H1 (cell line): ENCODE data around the gene STAMBP. TPM values are rescaled to one million over a fixed set of nuclear protein-coding genes. Genes with fewer than 3 reads are reported as not detected.
"Not testable (repeated sequence)": the region's sequence is repeated elsewhere in the genome, so short reads cannot be mapped to it uniquely, and the experiment has no call there.

Source experiments
- CTCF ChIA-PET: fragments of 300-600 bp; sonication (Branson Sonifier 250); formaldehyde crosslinking; loops from one replicate; lab custom pipeline; 2021; ENCODE audit not compliant: partially characterized antibody; lab: Charles Lee
- POLR2A ChIA-PET: fragments of 300-600 bp; sonication (Branson Sonifier 250); formaldehyde crosslinking; loops from one replicate; lab custom pipeline; 2021; ENCODE audit warnings: inconsistent platforms; ENCODE audit not compliant: partially characterized antibody; lab: Charles Lee
- DNase-seq, 2 experiments: peaks; one replicate each; pipeline versions ENCODE4 v3.0.0 to v3.0.0-alpha.2; 2010 to 2022; ENCODE audit warnings: low spot score in 2 of 2, low read depth in 1 of 2, mixed read lengths in 1 of 2
- FAIRE-seq: peaks from 2 replicates; lab custom pipeline; 2011; peaks lifted over from hg19 to GRCh38; lab: Jason Lieb, UNC
- H2AFZ ChIP-seq: 2 replicates; pipeline ENCODE4 v1.8.1; 2012; ENCODE audit warnings: low read length, inconsistent platforms
- H2AK5ac ChIP-seq: 2 replicates; pipeline ENCODE4 v1.6.1; 2013; ENCODE audit warnings: low read depth, low read length
- H2BK120ac ChIP-seq: replicated peaks from 2 replicates; pipeline ENCODE3; 2013; ENCODE audit warnings: low read depth, low read length, inconsistent platforms
- H2BK12ac ChIP-seq: 2 replicates; pipeline ENCODE4 v1.6.1; 2013; ENCODE audit warnings: low read depth, low read length
- H2BK15ac ChIP-seq: 2 replicates; pipeline ENCODE4 v1.6.1; 2013; ENCODE audit warnings: low read length
- H2BK20ac ChIP-seq: 2 replicates; pipeline ENCODE4 v1.6.1; 2013; ENCODE audit warnings: low read length
- H2BK5ac ChIP-seq: 2 replicates; pipeline ENCODE4 v1.6.1; 2013; ENCODE audit warnings: low read depth, low read length
- H3K14ac ChIP-seq: 2 replicates; pipeline ENCODE4 v1.6.1; 2013; ENCODE audit warnings: inconsistent platforms; ENCODE audit not compliant: insufficient read length
- H3K18ac ChIP-seq: 2 replicates; pipeline ENCODE4 v1.6.1; 2013; ENCODE audit warnings: low read length; ENCODE audit errors: extremely low read depth
- H3K23ac ChIP-seq: 2 replicates; pipeline ENCODE4 v1.6.1; 2013; ENCODE audit warnings: inconsistent platforms; ENCODE audit not compliant: insufficient read length
- H3K23me2 ChIP-seq: 2 replicates; pipeline ENCODE4 v1.6.1; 2013; ENCODE audit warnings: low read depth, low read length
- H3K27ac ChIP-seq: 2 replicates; pipeline ENCODE4 v1.6.1; 2011; ENCODE audit warnings: low read depth, low read length, inconsistent platforms
- H3K27me3 ChIP-seq, 4 experiments: replicated peaks in 1 of 4; 1 replicate in 1 of 4; 2 replicates in 3 of 4; pipeline versions ENCODE4 v1.6.1 to v1.8.1; 2011 to 2013; ENCODE audit warnings: low read length in 3 of 4, mild to moderate bottlenecking in 3 of 4, inconsistent platforms in 2 of 4, mixed read lengths in 2 of 4, moderate library complexity in 1 of 4; ENCODE audit not compliant: control insufficient read depth in 3 of 4, insufficient read depth in 3 of 4; ENCODE audit errors: extremely low read depth in 1 of 4
- H3K36me3 ChIP-seq, 4 experiments: 2 replicates each; pipeline versions ENCODE4 v1.6.1 to v1.8.1; 2011 to 2013; ENCODE audit warnings: mild to moderate bottlenecking in 4 of 4, low read length in 3 of 4, moderate library complexity in 2 of 4, control low read depth in 1 of 4, inconsistent platforms in 1 of 4; ENCODE audit not compliant: insufficient read depth in 4 of 4, control insufficient read depth in 2 of 4
- H3K4ac ChIP-seq: replicated peaks from 2 replicates; pipeline ENCODE3; 2013; ENCODE audit warnings: low read length, low read depth, mixed read lengths, inconsistent platforms; ENCODE audit not compliant: insufficient read length
- H3K4me1 ChIP-seq, 4 experiments: replicated peaks in 1 of 4; 1 replicate in 1 of 4; 2 replicates in 3 of 4; pipeline versions ENCODE4 v1.6.1 to v1.8.1; 2011 to 2013; ENCODE audit warnings: low read length in 3 of 4, inconsistent platforms in 2 of 4, mixed read lengths in 1 of 4; ENCODE audit not compliant: insufficient read depth in 4 of 4, control insufficient read depth in 3 of 4
- H3K4me2 ChIP-seq, 2 experiments: 2 replicates each; pipeline versions ENCODE4 v1.6.1 to v1.8.1; 2011 to 2013; ENCODE audit warnings: low read depth in 2 of 2, low read length in 2 of 2, control low read depth in 1 of 2, inconsistent platforms in 1 of 2, mild to moderate bottlenecking in 1 of 2; ENCODE audit not compliant: insufficient read depth in 1 of 2
- H3K4me3 ChIP-seq, 4 experiments: fragments of 200-600, 300-600 bp in 1 of 4; sonication (generic), shearing (Covaris generic), sonication (Bioruptor Twin) in 1 of 4; 2 replicates each; pipeline versions ENCODE4 v1.5.1 to v1.8.1; 2011 to 2016; ENCODE audit warnings: low read length in 4 of 4, low read depth in 3 of 4, control low read depth in 2 of 4, inconsistent platforms in 2 of 4, mild to moderate bottlenecking in 2 of 4, mixed read lengths in 1 of 4, moderate library complexity in 1 of 4; ENCODE audit not compliant: insufficient read depth in 2 of 4; ENCODE audit errors: extremely low read depth in 1 of 4
- H3K56ac ChIP-seq: replicated peaks from 2 replicates; pipeline ENCODE3; 2013; ENCODE audit warnings: low read depth, mild to moderate bottlenecking, mixed read lengths, low read length, inconsistent platforms; ENCODE audit not compliant: insufficient read length
- H3K79me1 ChIP-seq: 2 replicates; pipeline ENCODE4 v1.6.1; 2013; ENCODE audit warnings: low read depth, low read length, control low read depth
- H3K79me2 ChIP-seq, 2 experiments: 2 replicates each; pipeline versions ENCODE4 v1.6.1 to v1.8.1; 2012 to 2013; ENCODE audit warnings: low read length in 2 of 2, mild to moderate bottlenecking in 2 of 2, inconsistent platforms in 1 of 2; ENCODE audit not compliant: insufficient read depth in 2 of 2, control insufficient read depth in 1 of 2
- H3K9ac ChIP-seq, 4 experiments: replicated peaks in 1 of 4; 1 replicate in 1 of 4; 2 replicates in 3 of 4; pipeline versions ENCODE4 v1.6.1 to v1.8.1; 2011 to 2013; ENCODE audit warnings: low read depth in 3 of 4, low read length in 3 of 4, control low read depth in 2 of 4, mild to moderate bottlenecking in 2 of 4, moderate library complexity in 2 of 4, inconsistent platforms in 1 of 4; ENCODE audit errors: extremely low read depth in 1 of 4
- H3K9me3 ChIP-seq, 2 experiments: 2 replicates each; pipeline versions ENCODE4 v1.6.1 to v1.8.1; 2012 to 2013; ENCODE audit warnings: mild to moderate bottlenecking in 2 of 2, moderate library complexity in 2 of 2, control low read depth in 1 of 2, inconsistent platforms in 1 of 2, low read depth in 1 of 2, low read length in 1 of 2, mixed read lengths in 1 of 2; ENCODE audit not compliant: insufficient read depth in 2 of 2
- H4K20me1 ChIP-seq, 2 experiments: replicated peaks in 1 of 2; 2 replicates each; pipeline versions ENCODE3 to v1.8.1; 2011 to 2013; ENCODE audit warnings: inconsistent platforms in 2 of 2, low read length in 2 of 2, mild to moderate bottlenecking in 1 of 2; ENCODE audit not compliant: insufficient read depth in 2 of 2, control insufficient read depth in 1 of 2
- H4K5ac ChIP-seq: 2 replicates; pipeline ENCODE4 v1.6.1; 2013; ENCODE audit warnings: low read length, low read depth, mixed read lengths, inconsistent platforms; ENCODE audit not compliant: insufficient read length
- H4K8ac ChIP-seq: 2 replicates; pipeline ENCODE4 v1.8.0; 2013; ENCODE audit warnings: mild to moderate bottlenecking, moderate library complexity, low read length, inconsistent platforms; ENCODE audit not compliant: insufficient read depth; ENCODE audit errors: extremely low read depth
- H4K91ac ChIP-seq: replicated peaks from 2 replicates; pipeline ENCODE3; 2013; ENCODE audit warnings: low read length, mixed read lengths, inconsistent platforms; ENCODE audit not compliant: insufficient read length
- WGBS, 2 experiments: shearing (Covaris generic) in 1 of 2; methylation state at CpG; one replicate each; pipeline versions ENCODE4 v1.1.6 to v1.1.7; 2013 to 2015; ENCODE audit warnings: low lambda C conversion rate in 2 of 2, mixed read lengths in 2 of 2, inconsistent platforms in 1 of 2, low coverage in 1 of 2, missing lambda C conversion rate in 1 of 2; ENCODE audit not compliant: insufficient replicate concordance in 2 of 2, insufficient coverage in 1 of 2, insufficient read length in 1 of 2; ENCODE audit errors: extremely low coverage in 1 of 2, missing lambda C conversion rate in 1 of 2; 5-methylcytosine and 5-hydroxymethylcytosine counted together
- polyA plus RNA-seq, 7 experiments: library from polyadenylated mRNA; depleted of rRNA in 3 of 7; stranded (reverse) in 5 of 7; unstranded in 2 of 7; fragments of >200 nt in 5 of 7; fragments of 200-250 nt in 2 of 7; gene quantifications; 1 replicate in 5 of 7; 2 replicates in 1 of 7; 4 replicates in 1 of 7; pipeline versions ENCODE4 v1.2.1 to v1.2.3, GENCODE V29; 2011 to 2013; ENCODE audit warnings: missing spikeins in 2 of 7, mixed read lengths in 2 of 7
- total RNA-seq: library from RNA; stranded (reverse); fragmentation: NEBNext Ultra II Directional; extraction: Animal tissue kit (Norgen Biotek cat#: 25700); gene quantifications from 2 replicates; pipeline ENCODE4 v1.2.1, GENCODE V29; 2021

The STAMBP gene
- total and polyA plus RNA-seq, 2 of the 8 experiments (the other 6 are each of a cell fraction or from before 2014, with no cell fraction given), result 35.8 to 49.7 TPM

DNA sequence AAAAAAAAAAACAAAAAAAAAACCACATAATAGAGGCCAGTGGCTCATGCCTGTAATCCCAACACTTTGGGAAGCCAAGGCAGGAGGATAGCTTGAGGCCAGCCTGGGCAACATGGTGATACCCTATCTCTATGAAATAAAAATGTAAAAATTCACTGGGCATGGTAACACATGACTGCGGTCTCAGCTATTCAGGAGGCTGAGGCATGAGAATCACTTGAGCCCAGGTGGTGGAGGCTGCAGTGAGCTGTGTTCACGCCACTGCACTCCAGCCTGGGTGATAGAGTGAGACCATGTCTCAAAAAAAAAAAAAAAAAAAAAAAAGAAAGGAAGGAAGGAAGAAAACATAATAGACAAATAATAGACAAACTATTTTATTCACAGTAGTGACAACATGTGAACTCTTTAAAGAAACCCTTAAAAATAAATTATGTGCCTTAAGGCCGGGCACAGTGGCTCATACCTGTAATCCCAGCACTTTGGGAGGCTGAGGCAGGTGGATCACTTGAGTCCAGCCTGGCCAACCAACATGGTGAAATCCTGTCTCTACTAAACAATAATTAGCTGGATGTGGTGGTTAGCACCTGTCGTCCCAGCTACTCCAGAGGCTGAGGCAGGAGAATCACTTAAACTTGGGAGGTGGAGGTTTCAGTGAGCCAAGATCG lies 75.3 kb downstream of the STAMBP start:
- not testable (repeated sequence) for H3K4me1 ChIP-seq, H3K27me3 ChIP-seq, H3K4ac ChIP-seq, H2BK12ac ChIP-seq, H3K36me3 ChIP-seq, H3K18ac ChIP-seq, H2BK5ac ChIP-seq, H4K91ac ChIP-seq, H4K8ac ChIP-seq, H2BK15ac ChIP-seq, H2BK20ac ChIP-seq, H3K4me2 ChIP-seq, H2AK5ac ChIP-seq, FAIRE-seq, H3K14ac ChIP-seq, H3K4me3 ChIP-seq, H3K23ac ChIP-seq, H3K27ac ChIP-seq, H2AFZ ChIP-seq, H3K9me3 ChIP-seq, H3K56ac ChIP-seq, DNase-seq, H3K79me2 ChIP-seq, H2BK120ac ChIP-seq, H3K23me2 ChIP-seq, H4K5ac ChIP-seq, H4K20me1 ChIP-seq, H3K9ac ChIP-seq, H3K79me1 ChIP-seq
- 91% methylated on average over 5 of the region's 5 CpGs; no CpG with 5 or more reads in 1 of the 2 experiments for WGBS, 2 experiments
- CTCF ChIA-PET, result interaction anchor here (0.8 to 1.4 kb wide), 3 partner anchors 10 to 39 kb away, joined by 3 read pairs; no protein-coding TSS in a partner anchor
- POLR2A ChIA-PET, result interaction anchor here (0.7 kb wide), 1 partner anchor 221 kb away, joined by 3 read pairs; no protein-coding TSS in a partner anchor
